CD4-positive, alpha-beta T cell treated with Interleukin-1 beta for 1 hour (primary cell): Measurements from ENCODE around the gene IGF2BP3.
"Not testable (repeated sequence)": the region's sequence is repeated elsewhere in the genome, so short reads cannot be mapped to it uniquely, and the experiment has no call there.

Source experiments
- DNase-seq, 2 donors: peaks; one replicate each; pipeline ENCODE4 v3.0.0-alpha.2; 2020 to 2022

Gene IGF2BP3

GRCh38 chr7:23470330-23471105 lies at the start of gene IGF2BP3:
IGF2BP3 (minus strand) TSS chr7:23470491; CDS start chr7:23470110, 381 bp downstream.
- DNase-seq, result peak in 1 of 2 donors; percentile 23

- DNase-seq, result no peak
Measured at GRCh38 chr7:23514755-23515154, 44.5 kb upstream of the IGF2BP3 start.

- not testable (repeated sequence) for DNase-seq
Measured at GRCh38 chr7:23513746-23514145, 43.5 kb upstream of the IGF2BP3 start.

- DNase-seq, result no peak
Measured at GRCh38 chr7:23494009-23494408, 23.7 kb upstream of the IGF2BP3 start.

GRCh38 chr7:23491502-23491901 lies 21.2 kb upstream of the IGF2BP3 start:
- no peak for DNase-seq

- peak; percentile 63 to 71 for DNase-seq
Measured at GRCh38 chr7:23490357-23491135, 20.3 kb upstream of the IGF2BP3 start.

- DNase-seq, result not testable (repeated sequence)
Measured at GRCh38 chr7:23488714-23489113, 18.4 kb upstream of the IGF2BP3 start.

- no peak for DNase-seq
Measured at GRCh38 chr7:23487670-23488069, 17.4 kb upstream of the IGF2BP3 start.

- no peak for DNase-seq
Measured at GRCh38 chr7:23486002-23486773, 15.9 kb upstream of the IGF2BP3 start.

- DNase-seq, result no peak
Measured at GRCh38 chr7:23482686-23483085, 12.4 kb upstream of the IGF2BP3 start.

GRCh38 chr7:23477962-23478866 lies 7.9 kb upstream of the IGF2BP3 start:
- DNase-seq, result no peak

GRCh38 chr7:23477157-23477499 lies 6.8 kb upstream of the IGF2BP3 start:
- DNase-seq, result no peak

- no peak for DNase-seq
Measured at GRCh38 chr7:23476286-23477156, 6.2 kb upstream of the IGF2BP3 start.

- DNase-seq, result no peak
Measured at GRCh38 chr7:23475576-23475839, 5.2 kb upstream of the IGF2BP3 start.

- DNase-seq, result no peak
Measured at GRCh38 chr7:23474829-23475575, 4.7 kb upstream of the IGF2BP3 start.

- DNase-seq, result peak; percentile 53 to 77
Measured at GRCh38 chr7:23474094-23474828, 4.0 kb upstream of the IGF2BP3 start.

- no peak for DNase-seq
Measured at GRCh38 chr7:23473844-23474093, 3.5 kb upstream of the IGF2BP3 start.

- no peak for DNase-seq
Measured at GRCh38 chr7:23472956-23473843, 2.9 kb upstream of the IGF2BP3 start.

GRCh38 chr7:23472556-23472955 lies 2.3 kb upstream of the IGF2BP3 start:
- DNase-seq, result no peak
